B cell (primary cell): Measurements from ENCODE around the gene OPN1SW. TPM values are rescaled to one million over a fixed set of nuclear protein-coding genes. Genes with fewer than 3 reads are reported as not detected.

Experiments
- ATAC-seq: fragments of 200-7000 bp; cut with Tn5 transposase; one replicate; pipeline ENCODE4 v1.10.0; 2021; ENCODE audit warnings: low read depth, mild to moderate bottlenecking, moderate number of reproducible peaks, moderate library complexity
- CTCF ChIA-PET: fragments of 350-600 bp; sonication (Branson Sonifier 250); formaldehyde crosslinking; loops from one replicate; lab custom pipeline; 2021; ENCODE audit warnings: antibody characterized with exemption, inconsistent platforms; lab: Charles Lee
- POLR2A ChIA-PET: fragments of 350-600 bp; sonication (Branson Sonifier 250); formaldehyde crosslinking; loops from one replicate; lab custom pipeline; 2021; ENCODE audit warnings: antibody characterized with exemption; lab: Charles Lee
- DNase-seq: peaks from one replicate; pipeline ENCODE4 v3.0.0; 2013
- H2AFZ ChIP-seq: 2 replicates; pipeline ENCODE4 v1.6.1; 2012; ENCODE audit warnings: mild to moderate bottlenecking, low read depth, low read length; ENCODE audit not compliant: insufficient read depth, poor library complexity, severe bottlenecking
- H3K27ac ChIP-seq, 2 donors: 1 replicate in 1 of 2; 2 replicates in 1 of 2; pipeline ENCODE4 v1.5.1; 2012 to 2013; ENCODE audit warnings: low read length in 2 of 2, mild to moderate bottlenecking in 2 of 2, moderate library complexity in 1 of 2
- H3K27me3 ChIP-seq, 4 experiments: fragments of 200-600 bp in 1 of 4; sonication (generic) in 1 of 4; replicated peaks in 1 of 4; 1 replicate in 2 of 4; 2 replicates in 2 of 4; pipeline versions ENCODE4 v1.6.1 to v1.7.0; 2013 to 2016; ENCODE audit warnings: low read length in 3 of 4, mild to moderate bottlenecking in 2 of 4, mixed read lengths in 1 of 4, moderate library complexity in 1 of 4; ENCODE audit not compliant: insufficient read depth in 4 of 4, control insufficient read depth in 3 of 4; ENCODE audit errors: control extremely low read depth in 1 of 4
- H3K36me3 ChIP-seq, 2 experiments: replicated peaks in 1 of 2; 1 replicate in 1 of 2; 2 replicates in 1 of 2; pipeline versions ENCODE4 v1.6.1 to v1.7.1; 2013; ENCODE audit warnings: low read length in 1 of 2; ENCODE audit not compliant: insufficient read depth in 2 of 2, control insufficient read depth in 1 of 2; ENCODE audit errors: control extremely low read depth in 1 of 2, extremely low read depth in 1 of 2
- H3K4me1 ChIP-seq, 2 donors: fragments of 200-600 bp in 1 of 2; sonication (generic) in 1 of 2; 1 replicate in 1 of 2; 2 replicates in 1 of 2; pipeline versions ENCODE4 v1.5.1 to v1.6.1; 2013 to 2017; ENCODE audit warnings: low read length in 2 of 2; ENCODE audit not compliant: control insufficient read depth in 2 of 2, insufficient read depth in 2 of 2
- H3K4me2 ChIP-seq: replicated peaks from 2 replicates; pipeline ENCODE3; 2012; ENCODE audit warnings: mild to moderate bottlenecking, low read depth, low read length; ENCODE audit not compliant: poor library complexity, severe bottlenecking
- H3K4me3 ChIP-seq, 5 experiments: fragments of 200-600 bp in 1 of 5; sonication (generic) in 1 of 5; 1 replicate in 3 of 5; 2 replicates in 2 of 5; pipeline versions ENCODE4 v1.5.1 to v1.7.0; 2011 to 2016; ENCODE audit warnings: low read length in 4 of 5, mild to moderate bottlenecking in 4 of 5, low read depth in 2 of 5, control low read depth in 1 of 5, moderate library complexity in 1 of 5; ENCODE audit not compliant: insufficient read depth in 1 of 5; ENCODE audit errors: control extremely low read depth in 1 of 5, extremely low read depth in 1 of 5
- H3K79me2 ChIP-seq: fragments of 200-600 bp; sonication (generic); one replicate; pipeline ENCODE4 v1.6.0; 2016; ENCODE audit warnings: low read length; ENCODE audit not compliant: control insufficient read depth, insufficient read depth
- H3K9ac ChIP-seq: fragments of 200-600 bp; sonication (generic); 2 replicates; pipeline ENCODE4 v1.6.1; 2017; ENCODE audit warnings: mild to moderate bottlenecking, low read length, moderate library complexity
- H3K9me3 ChIP-seq, 3 donors: one replicate each; pipeline versions ENCODE4 v1.6.1 to v1.7.1; 2013; ENCODE audit warnings: low read length in 2 of 3; ENCODE audit not compliant: control insufficient read depth in 2 of 3, insufficient read depth in 1 of 3; ENCODE audit errors: control extremely low read depth in 1 of 3
- H4K20me1 ChIP-seq: 2 replicates; pipeline ENCODE4 v1.6.0; 2012; ENCODE audit warnings: mild to moderate bottlenecking, low read length; ENCODE audit not compliant: insufficient read depth, control insufficient read depth, poor library complexity, severe bottlenecking
- H3K27ac Mint-ChIP-seq: one replicate; pipeline ENCODE4 v1.8.0; 2021; ENCODE audit warnings: mixed read lengths
- H3K27me3 Mint-ChIP-seq: one replicate; pipeline ENCODE4 v1.8.0; 2021; ENCODE audit warnings: mixed read lengths
- H3K4me1 Mint-ChIP-seq: one replicate; pipeline ENCODE4 v1.8.0; 2021; ENCODE audit warnings: mixed read lengths
- H3K4me3 Mint-ChIP-seq: one replicate; pipeline ENCODE4 v1.8.0; 2021; ENCODE audit warnings: mixed read lengths
- H3K9me3 Mint-ChIP-seq: one replicate; pipeline ENCODE4 v1.8.0; 2022; ENCODE audit warnings: mixed read lengths; ENCODE audit not compliant: insufficient read depth
- EZH2 ChIP-seq: IDR thresholded peaks from 2 replicates; pipeline ENCODE4 v1.6.1; 2012; ENCODE audit warnings: borderline replicate concordance, low read depth, mild to moderate bottlenecking, moderate library complexity, low read length; ENCODE audit not compliant: insufficient read depth, poor library complexity, severe bottlenecking
- WGBS: methylation state at CpG from one replicate; pipeline ENCODE4 v1.1.5; 2013; ENCODE audit warnings: missing lambda C conversion rate; ENCODE audit not compliant: insufficient coverage; 5-methylcytosine and 5-hydroxymethylcytosine counted together
- intact Hi-C: fragments of 100-400 bp; cut with micrococcal nuclease; formaldehyde crosslinking; loops from one replicate; pipeline ENCODE4 v1.10.0; 2022
- polyA plus RNA-seq: library from polyadenylated mRNA; depleted of rRNA; stranded (reverse); fragments of >200 nt; gene quantifications from 2 replicates; pipeline ENCODE4 v1.2.3, GENCODE V29; 2012
- total RNA-seq, 2 donors: library from RNA; stranded (reverse); fragments of 120-200 nt in 1 of 2; gene quantifications; 1 replicate in 1 of 2; 2 replicates in 1 of 2; pipeline versions ENCODE4 v1.2.3 to v1.2.4, GENCODE V29; 2013 to 2022
- TF ChIP-seq, protein P1 (sequence below): fragments of 200-600 bp; IDR thresholded peaks from one replicate; pipeline ENCODE4 v1.8.0; 2022; ENCODE audit warnings: antibody characterized with exemption, mild to moderate bottlenecking

OPN1SW gene
- total and polyA plus RNA-seq, 2 donors (not counting 1 experiment from before 2014, with no cell fraction given), result not detected

DNA sequence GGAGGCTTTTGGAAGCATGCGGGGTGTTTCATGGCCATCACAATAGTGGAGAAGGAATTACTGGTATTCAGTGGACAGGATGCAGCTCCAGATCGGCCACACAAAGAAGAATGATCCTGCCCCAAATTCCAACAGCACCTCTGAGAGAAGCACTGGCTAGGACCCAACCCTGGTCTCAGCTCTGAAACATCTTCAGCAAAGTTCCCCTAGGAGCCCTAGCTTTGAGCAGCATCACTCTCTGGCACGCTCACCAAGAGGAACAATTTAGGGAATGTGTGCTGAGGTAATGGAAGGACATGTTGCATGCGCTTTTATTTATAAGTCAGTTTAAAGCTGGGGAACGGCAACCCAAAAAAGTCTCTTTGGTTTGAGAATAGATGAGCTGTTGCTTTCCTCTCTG lies 5.5 kb upstream of the OPN1SW start:
- peaks cover 7% of the 10 kb centered on the region for H3K9me3 Mint-ChIP-seq
- Histone ChIP-seq H3K9me3 (peaks cover 2 to 7% (median 3%) of the 10 kb centered on the region in 3 donors), H3K9ac (no peak overlapping the region), H3K79me2 (no peaks in the 10 kb centered on the region), H3K4me1 (no peaks in the 10 kb centered on the region), H3K4me2 (no peak overlapping the region), H3K36me3 (no peaks in the 10 kb centered on the region), H3K27ac (no peak overlapping the region), H4K20me1 (no peaks in the 10 kb centered on the region), H2AFZ (no peak overlapping the region), H3K27me3 (peaks cover 0 to 7% (median 2%) of the 10 kb centered on the region in 4 experiments), H3K4me3 (no peak overlapping the region)
- 93% methylated on average over 2 of the region's 5 CpGs for WGBS
- CTCF ChIA-PET, result interaction anchor here (0.9 to 1.1 kb wide), 2 partner anchors 11 to 43 kb away, joined by 3 to 5 read pairs; partner anchors contain the start of gene CCDC136
- H3K4me3 Mint-ChIP-seq, result no peak overlapping the region
- DNase-seq (no peak), ATAC-seq (no peak)
- H3K27me3 Mint-ChIP-seq, result peaks cover 7% of the 10 kb centered on the region
- TF ChIP-seq, protein P1, sequence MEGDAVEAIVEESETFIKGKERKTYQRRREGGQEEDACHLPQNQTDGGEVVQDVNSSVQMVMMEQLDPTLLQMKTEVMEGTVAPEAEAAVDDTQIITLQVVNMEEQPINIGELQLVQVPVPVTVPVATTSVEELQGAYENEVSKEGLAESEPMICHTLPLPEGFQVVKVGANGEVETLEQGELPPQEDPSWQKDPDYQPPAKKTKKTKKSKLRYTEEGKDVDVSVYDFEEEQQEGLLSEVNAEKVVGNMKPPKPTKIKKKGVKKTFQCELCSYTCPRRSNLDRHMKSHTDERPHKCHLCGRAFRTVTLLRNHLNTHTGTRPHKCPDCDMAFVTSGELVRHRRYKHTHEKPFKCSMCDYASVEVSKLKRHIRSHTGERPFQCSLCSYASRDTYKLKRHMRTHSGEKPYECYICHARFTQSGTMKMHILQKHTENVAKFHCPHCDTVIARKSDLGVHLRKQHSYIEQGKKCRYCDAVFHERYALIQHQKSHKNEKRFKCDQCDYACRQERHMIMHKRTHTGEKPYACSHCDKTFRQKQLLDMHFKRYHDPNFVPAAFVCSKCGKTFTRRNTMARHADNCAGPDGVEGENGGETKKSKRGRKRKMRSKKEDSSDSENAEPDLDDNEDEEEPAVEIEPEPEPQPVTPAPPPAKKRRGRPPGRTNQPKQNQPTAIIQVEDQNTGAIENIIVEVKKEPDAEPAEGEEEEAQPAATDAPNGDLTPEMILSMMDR, result no peak
- no peak for TF ChIP-seq EZH2
- no peak overlapping the region for H3K27ac Mint-ChIP-seq
- intact Hi-C loops, result no loop called here
- POLR2A ChIA-PET, result no interaction called here
- no peaks in the 10 kb centered on the region for H3K4me1 Mint-ChIP-seq

GRCh38 chr7:128778946-128779345 lies 3.4 kb upstream of the OPN1SW start:
- Histone ChIP-seq H3K27me3 (peaks cover 0 to 7% (median 2%) of the 10 kb centered on the region in 4 experiments), H3K79me2 (no peaks in the 10 kb centered on the region), H3K27ac (no peak overlapping the region), H3K9me3 (peaks cover 2 to 7% (median 3%) of the 10 kb centered on the region in 3 donors), H3K9ac (no peak overlapping the region), H3K36me3 (no peaks in the 10 kb centered on the region), H3K4me1 (no peaks in the 10 kb centered on the region), H4K20me1 (no peaks in the 10 kb centered on the region), H2AFZ (no peak overlapping the region), H3K4me3 (no peak overlapping the region), H3K4me2 (no peak overlapping the region)
- Mint-ChIP-seq H3K9me3 (peaks cover 7% of the 10 kb centered on the region), H3K27me3 (peaks cover 7% of the 10 kb centered on the region), H3K4me3 (no peak overlapping the region), H3K27ac (no peak overlapping the region), H3K4me1 (no peaks in the 10 kb centered on the region)
- ATAC-seq (no peak), DNase-seq (no peak)
- intact Hi-C loops, result no loop called here
- ChIA-PET POLR2A (no interaction called here), CTCF (no interaction called here)
- 100% methylated on average over 3 of the region's 5 CpGs for WGBS
- TF ChIP-seq, protein P1, result no peak
- no peak for TF ChIP-seq EZH2
